ENCODE results near the gene NAPG. TPM values are rescaled to one million over a fixed set of nuclear protein-coding genes. Genes with fewer than 3 reads are reported as not detected.
A peak's percentile ranks its signal among the peaks of the same experiment; 100 is the strongest.

Gene NAPG
- total RNA-seq, 1 donor from 2014 or later, result 25.1 TPM

GRCh38 chr18:10511236-10511635, 14.6 kb upstream of the NAPG start:
- peaks cover 0 to 4% (median 3%) of the 10 kb centered on the region in 3 donors for H3K9me3 ChIP-seq (ENCODE audit: control insufficient read depth in 3 of 3, low read length in 3 of 3)
- H3K36me3 ChIP-seq (ENCODE audit: control insufficient read depth in 3 of 3, insufficient read depth in 3 of 3, low read length in 3 of 3), result no peaks in the 10 kb centered on the region
- no peak overlapping the region for H3K4me3 ChIP-seq (ENCODE audit: low read length in 3 of 3)
- peaks cover 2 to 11% (median 3%) of the 10 kb centered on the region in 3 donors for H3K27me3 ChIP-seq (ENCODE audit: control insufficient read depth in 3 of 3, insufficient read depth in 3 of 3, low read length in 3 of 3)
- H3K4me1 ChIP-seq (ENCODE audit: control insufficient read depth in 3 of 3, insufficient read depth in 3 of 3, low read length in 3 of 3), result no peaks in the 10 kb centered on the region
- no peak overlapping the region for H3K9ac ChIP-seq (ENCODE audit: low read depth in 1 of 3, low read length in 3 of 3)
- no peak overlapping the region for H3K27ac ChIP-seq (ENCODE audit: low read depth, low read length)

GRCh38 chr18:10514082-10514481, 11.7 kb upstream of the NAPG start:
- Histone ChIP-seq H3K27me3 (ENCODE audit: control insufficient read depth in 3 of 3, insufficient read depth in 3 of 3, low read length in 3 of 3) (peaks cover 2 to 15% (median 5%) of the 10 kb centered on the region in 3 donors), H3K27ac (ENCODE audit: low read depth, low read length) (no peak overlapping the region), H3K4me3 (ENCODE audit: low read length in 3 of 3) (no peak overlapping the region), H3K9me3 (ENCODE audit: control insufficient read depth in 3 of 3, low read length in 3 of 3) (no peaks in the 10 kb centered on the region), H3K36me3 (ENCODE audit: control insufficient read depth in 3 of 3, insufficient read depth in 3 of 3, low read length in 3 of 3) (no peaks in the 10 kb centered on the region), H3K4me1 (ENCODE audit: control insufficient read depth in 3 of 3, insufficient read depth in 3 of 3, low read length in 3 of 3) (peaks cover 2 to 6% (median 3%) of the 10 kb centered on the region in 3 donors), H3K9ac (ENCODE audit: low read depth in 1 of 3, low read length in 3 of 3) (no peak overlapping the region)

- H3K9me3 ChIP-seq (ENCODE audit: control insufficient read depth in 3 of 3, low read length in 3 of 3), result no peaks in the 10 kb centered on the region
- no peak overlapping the region for H3K27ac ChIP-seq (ENCODE audit: low read depth, low read length)
- H3K36me3 ChIP-seq (ENCODE audit: control insufficient read depth in 3 of 3, insufficient read depth in 3 of 3, low read length in 3 of 3), result no peaks in the 10 kb centered on the region
- H3K9ac ChIP-seq (ENCODE audit: low read depth in 1 of 3, low read length in 3 of 3), result no peak overlapping the region
- H3K4me3 ChIP-seq (ENCODE audit: low read length in 3 of 3), result no peak overlapping the region
- H3K4me1 ChIP-seq (ENCODE audit: control insufficient read depth in 3 of 3, insufficient read depth in 3 of 3, low read length in 3 of 3), result peaks cover 5 to 11% (median 5%) of the 10 kb centered on the region in 3 donors
- peaks cover 2 to 15% (median 5%) of the 10 kb centered on the region in 3 donors for H3K27me3 ChIP-seq (ENCODE audit: control insufficient read depth in 3 of 3, insufficient read depth in 3 of 3, low read length in 3 of 3)
Measured at GRCh38 chr18:10514601-10515000, 11.2 kb upstream of the NAPG start.

GRCh38 chr18:10515456-10515855, 10.4 kb upstream of the NAPG start:
- Histone ChIP-seq H3K27me3 (ENCODE audit: control insufficient read depth in 3 of 3, insufficient read depth in 3 of 3, low read length in 3 of 3) (peaks cover 2 to 15% (median 5%) of the 10 kb centered on the region in 3 donors), H3K27ac (ENCODE audit: low read depth, low read length) (no peak overlapping the region), H3K9me3 (ENCODE audit: control insufficient read depth in 3 of 3, low read length in 3 of 3) (no peaks in the 10 kb centered on the region), H3K4me1 (ENCODE audit: control insufficient read depth in 3 of 3, insufficient read depth in 3 of 3, low read length in 3 of 3) (peaks cover 10 to 15% (median 12%) of the 10 kb centered on the region in 3 donors), H3K4me3 (ENCODE audit: low read length in 3 of 3) (no peak overlapping the region), H3K36me3 (ENCODE audit: control insufficient read depth in 3 of 3, insufficient read depth in 3 of 3, low read length in 3 of 3) (no peaks in the 10 kb centered on the region), H3K9ac (ENCODE audit: low read depth in 1 of 3, low read length in 3 of 3) (no peak overlapping the region)

- Histone ChIP-seq H3K9ac (ENCODE audit: low read depth in 1 of 3, low read length in 3 of 3) (no peak overlapping the region), H3K27me3 (ENCODE audit: control insufficient read depth in 3 of 3, insufficient read depth in 3 of 3, low read length in 3 of 3) (peaks cover 2 to 15% (median 5%) of the 10 kb centered on the region in 3 donors), H3K27ac (ENCODE audit: low read depth, low read length) (no peak overlapping the region), H3K4me1 (ENCODE audit: control insufficient read depth in 3 of 3, insufficient read depth in 3 of 3, low read length in 3 of 3) (peaks cover 10 to 15% (median 12%) of the 10 kb centered on the region in 3 donors), H3K4me3 (ENCODE audit: low read length in 3 of 3) (no peak overlapping the region), H3K36me3 (ENCODE audit: control insufficient read depth in 3 of 3, insufficient read depth in 3 of 3, low read length in 3 of 3) (no peaks in the 10 kb centered on the region), H3K9me3 (ENCODE audit: control insufficient read depth in 3 of 3, low read length in 3 of 3) (no peaks in the 10 kb centered on the region)
Measured at GRCh38 chr18:10516078-10516477, 9.7 kb upstream of the NAPG start.

- Histone ChIP-seq H3K4me1 (ENCODE audit: control insufficient read depth in 3 of 3, insufficient read depth in 3 of 3, low read length in 3 of 3) (peaks cover 10 to 15% (median 12%) of the 10 kb centered on the region in 3 donors), H3K36me3 (ENCODE audit: control insufficient read depth in 3 of 3, insufficient read depth in 3 of 3, low read length in 3 of 3) (no peaks in the 10 kb centered on the region), H3K9ac (ENCODE audit: low read depth in 1 of 3, low read length in 3 of 3) (no peak overlapping the region), H3K4me3 (ENCODE audit: low read length in 3 of 3) (no peak overlapping the region), H3K27ac (ENCODE audit: low read depth, low read length) (no peak overlapping the region), H3K9me3 (ENCODE audit: control insufficient read depth in 3 of 3, low read length in 3 of 3) (no peaks in the 10 kb centered on the region), H3K27me3 (ENCODE audit: control insufficient read depth in 3 of 3, insufficient read depth in 3 of 3, low read length in 3 of 3) (peaks cover 2 to 9% (median 5%) of the 10 kb centered on the region in 3 donors)
Measured at GRCh38 chr18:10518595-10519255, 7.1 kb upstream of the NAPG start.

- Histone ChIP-seq H3K4me1 (ENCODE audit: control insufficient read depth in 3 of 3, insufficient read depth in 3 of 3, low read length in 3 of 3) (peaks cover 10 to 15% (median 12%) of the 10 kb centered on the region in 3 donors), H3K27ac (ENCODE audit: low read depth, low read length) (no peak overlapping the region), H3K27me3 (ENCODE audit: control insufficient read depth in 3 of 3, insufficient read depth in 3 of 3, low read length in 3 of 3) (peaks cover 2 to 9% (median 5%) of the 10 kb centered on the region in 3 donors), H3K36me3 (ENCODE audit: control insufficient read depth in 3 of 3, insufficient read depth in 3 of 3, low read length in 3 of 3) (no peaks in the 10 kb centered on the region), H3K9ac (ENCODE audit: low read depth in 1 of 3, low read length in 3 of 3) (no peak overlapping the region), H3K4me3 (ENCODE audit: low read length in 3 of 3) (no peak overlapping the region), H3K9me3 (ENCODE audit: control insufficient read depth in 3 of 3, low read length in 3 of 3) (no peaks in the 10 kb centered on the region)
Measured at GRCh38 chr18:10519366-10519765, 6.5 kb upstream of the NAPG start.

- Histone ChIP-seq H3K4me1 (ENCODE audit: control insufficient read depth in 3 of 3, insufficient read depth in 3 of 3, low read length in 3 of 3) (peaks cover 12 to 20% (median 13%) of the 10 kb centered on the region in 3 donors), H3K27me3 (ENCODE audit: control insufficient read depth in 3 of 3, insufficient read depth in 3 of 3, low read length in 3 of 3) (peaks cover under 1 to 9% (median 5%) of the 10 kb centered on the region in 3 donors), H3K9me3 (ENCODE audit: control insufficient read depth in 3 of 3, low read length in 3 of 3) (no peaks in the 10 kb centered on the region), H3K9ac (ENCODE audit: low read depth in 1 of 3, low read length in 3 of 3) (peak overlapping the region in 2 of 3 donors; percentile 34 to 47), H3K4me3 (ENCODE audit: low read length in 3 of 3) (peak overlapping the region in 2 of 3 donors; percentile 31 to 46), H3K27ac (ENCODE audit: low read depth, low read length) (no peak overlapping the region), H3K36me3 (ENCODE audit: control insufficient read depth in 3 of 3, insufficient read depth in 3 of 3, low read length in 3 of 3) (no peaks in the 10 kb centered on the region)
Measured at GRCh38 chr18:10519999-10520935, 5.6 kb upstream of the NAPG start.

GRCh38 chr18:10521566-10521965, 4.3 kb upstream of the NAPG start:
- Histone ChIP-seq H3K36me3 (ENCODE audit: control insufficient read depth in 3 of 3, insufficient read depth in 3 of 3, low read length in 3 of 3) (no peaks in the 10 kb centered on the region), H3K27ac (ENCODE audit: low read depth, low read length) (no peak overlapping the region), H3K9me3 (ENCODE audit: control insufficient read depth in 3 of 3, low read length in 3 of 3) (no peaks in the 10 kb centered on the region), H3K27me3 (ENCODE audit: control insufficient read depth in 3 of 3, insufficient read depth in 3 of 3, low read length in 3 of 3) (peaks cover 0 to 4% (median 0%) of the 10 kb centered on the region in 3 donors), H3K9ac (ENCODE audit: low read depth in 1 of 3, low read length in 3 of 3) (no peak overlapping the region), H3K4me1 (ENCODE audit: control insufficient read depth in 3 of 3, insufficient read depth in 3 of 3, low read length in 3 of 3) (peaks cover 13 to 25% (median 13%) of the 10 kb centered on the region in 3 donors), H3K4me3 (ENCODE audit: low read length in 3 of 3) (no peak overlapping the region)

- Histone ChIP-seq H3K4me3 (ENCODE audit: low read length in 3 of 3) (no peak overlapping the region), H3K27ac (ENCODE audit: low read depth, low read length) (no peak overlapping the region), H3K9me3 (ENCODE audit: control insufficient read depth in 3 of 3, low read length in 3 of 3) (no peaks in the 10 kb centered on the region), H3K36me3 (ENCODE audit: control insufficient read depth in 3 of 3, insufficient read depth in 3 of 3, low read length in 3 of 3) (no peaks in the 10 kb centered on the region), H3K9ac (ENCODE audit: low read depth in 1 of 3, low read length in 3 of 3) (no peak overlapping the region), H3K4me1 (ENCODE audit: control insufficient read depth in 3 of 3, insufficient read depth in 3 of 3, low read length in 3 of 3) (peaks cover 19 to 34% (median 20%) of the 10 kb centered on the region in 3 donors), H3K27me3 (ENCODE audit: control insufficient read depth in 3 of 3, insufficient read depth in 3 of 3, low read length in 3 of 3) (no peaks in the 10 kb centered on the region)
Measured at GRCh38 chr18:10522574-10522973, 3.3 kb upstream of the NAPG start.

All from skeletal muscle tissue (tissue), 4 donors.